ENCODE results near the gene ADAMTS1.

The ADAMTS1 gene

DNA sequence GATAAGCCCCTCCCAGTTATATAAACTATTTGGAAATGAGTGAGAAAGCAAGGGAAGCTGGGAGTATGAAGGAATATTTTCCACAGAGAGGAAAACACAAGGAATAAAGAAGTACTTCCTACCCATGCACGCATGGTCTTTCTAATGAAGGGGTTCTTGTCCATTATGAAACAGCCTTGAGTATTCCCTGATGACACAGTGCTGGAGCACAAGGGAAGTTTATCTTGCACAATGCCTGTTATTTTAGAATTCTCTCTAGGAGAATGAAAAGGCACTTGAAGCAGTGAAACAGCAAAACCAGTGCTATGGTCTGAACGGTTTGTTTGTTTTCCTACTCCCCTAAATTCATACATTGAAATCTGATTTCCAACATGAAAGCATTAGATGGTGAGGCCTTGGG lies 38.6 kb upstream of the ADAMTS1 start:
- TF ChIP-seq, protein P1, sequence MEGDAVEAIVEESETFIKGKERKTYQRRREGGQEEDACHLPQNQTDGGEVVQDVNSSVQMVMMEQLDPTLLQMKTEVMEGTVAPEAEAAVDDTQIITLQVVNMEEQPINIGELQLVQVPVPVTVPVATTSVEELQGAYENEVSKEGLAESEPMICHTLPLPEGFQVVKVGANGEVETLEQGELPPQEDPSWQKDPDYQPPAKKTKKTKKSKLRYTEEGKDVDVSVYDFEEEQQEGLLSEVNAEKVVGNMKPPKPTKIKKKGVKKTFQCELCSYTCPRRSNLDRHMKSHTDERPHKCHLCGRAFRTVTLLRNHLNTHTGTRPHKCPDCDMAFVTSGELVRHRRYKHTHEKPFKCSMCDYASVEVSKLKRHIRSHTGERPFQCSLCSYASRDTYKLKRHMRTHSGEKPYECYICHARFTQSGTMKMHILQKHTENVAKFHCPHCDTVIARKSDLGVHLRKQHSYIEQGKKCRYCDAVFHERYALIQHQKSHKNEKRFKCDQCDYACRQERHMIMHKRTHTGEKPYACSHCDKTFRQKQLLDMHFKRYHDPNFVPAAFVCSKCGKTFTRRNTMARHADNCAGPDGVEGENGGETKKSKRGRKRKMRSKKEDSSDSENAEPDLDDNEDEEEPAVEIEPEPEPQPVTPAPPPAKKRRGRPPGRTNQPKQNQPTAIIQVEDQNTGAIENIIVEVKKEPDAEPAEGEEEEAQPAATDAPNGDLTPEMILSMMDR (conservative IDR thresholded peaks at IDR 0.05; ENCODE audit: low read length) = no peak
- no peak for TF ChIP-seq EZH2phosphoT487 (IDR thresholded peaks at IDR 0.05; ENCODE audit: borderline replicate concordance)
- H4K20me1 ChIP-seq (ENCODE audit: insufficient read depth, low read length, poor library complexity, severe bottlenecking) = no peaks in the 10 kb centered on the region
- no peak overlapping the region for H2AFZ ChIP-seq (ENCODE audit: low read length)
- H3F3A ChIP-seq (ENCODE audit: low read depth) = no peaks in the 10 kb centered on the region
- H3K4me2 ChIP-seq (ENCODE audit: low read depth, low read length, poor library complexity, severe bottlenecking) = no peak overlapping the region
- H3K36me3 ChIP-seq (ENCODE audit: insufficient read depth, low read length) = no peaks in the 10 kb centered on the region
- H3K79me2 ChIP-seq (ENCODE audit: insufficient read depth, low read length) = no peaks in the 10 kb centered on the region
- no peaks in the 10 kb centered on the region for H3K4me1 ChIP-seq (ENCODE audit: insufficient read depth, low read length, poor library complexity, severe bottlenecking)
- no peaks in the 10 kb centered on the region for H3K27me3 ChIP-seq (ENCODE audit: insufficient read depth, low read length, poor library complexity, severe bottlenecking)
- H3K4me3 ChIP-seq (ENCODE audit: low read length, poor library complexity, severe bottlenecking) = no peak overlapping the region
- no peaks in the 10 kb centered on the region for H3K9me2 ChIP-seq (replicated peaks; ENCODE audit: low read depth, low read length)
- no peak overlapping the region for H3K9ac ChIP-seq (ENCODE audit: low read depth, low read length, poor library complexity, severe bottlenecking)
- H3K9me3 ChIP-seq (ENCODE audit: insufficient read depth, low read depth, low read length) = no peaks in the 10 kb centered on the region

DNA sequence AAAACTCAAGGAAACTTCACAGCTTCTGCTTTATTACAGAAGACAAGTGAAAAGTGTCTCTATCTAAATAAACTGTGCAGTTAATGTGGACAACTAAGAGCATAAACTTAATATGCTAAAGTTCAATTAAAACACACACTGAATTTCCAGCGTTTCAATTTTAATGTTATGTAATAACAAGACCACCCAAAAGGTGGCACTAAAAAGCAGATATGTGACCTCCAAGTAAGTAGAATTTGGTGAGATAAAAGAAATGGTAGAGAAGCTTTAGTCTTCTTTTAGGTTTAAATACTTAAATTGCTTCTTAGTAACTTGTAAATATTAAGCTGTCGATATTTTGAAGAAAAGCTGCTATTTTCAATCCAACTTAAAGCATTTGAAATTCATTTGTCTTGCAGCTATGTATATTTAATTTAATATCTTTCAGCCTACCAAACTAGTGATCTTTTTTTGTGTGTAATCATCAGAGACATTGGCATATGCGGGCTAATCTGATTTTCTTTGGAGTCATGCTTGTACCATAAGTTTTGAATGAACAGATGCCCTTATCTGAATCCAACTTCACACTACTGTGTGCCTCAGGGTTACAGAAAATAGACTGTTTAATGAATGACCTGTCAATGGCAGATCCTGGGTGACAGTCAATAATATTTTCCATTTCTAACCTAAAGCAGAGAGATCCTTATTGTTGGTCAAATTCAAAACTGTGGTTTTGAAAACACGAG lies 36.5 kb upstream of the ADAMTS1 start:
- H3F3A ChIP-seq (ENCODE audit: low read depth) = no peaks in the 10 kb centered on the region
- TF ChIP-seq, protein P1 (conservative IDR thresholded peaks at IDR 0.05; ENCODE audit: low read length) = peak; percentile 55
- no peak for TF ChIP-seq EZH2phosphoT487 (IDR thresholded peaks at IDR 0.05; ENCODE audit: borderline replicate concordance)
- H3K9me3 ChIP-seq (ENCODE audit: insufficient read depth, low read depth, low read length) = no peaks in the 10 kb centered on the region
- no peaks in the 10 kb centered on the region for H3K4me1 ChIP-seq (ENCODE audit: insufficient read depth, low read length, poor library complexity, severe bottlenecking)
- H3K4me3 ChIP-seq (ENCODE audit: low read length, poor library complexity, severe bottlenecking) = no peak overlapping the region
- H3K4me2 ChIP-seq (ENCODE audit: low read depth, low read length, poor library complexity, severe bottlenecking) = no peak overlapping the region
- H2AFZ ChIP-seq (ENCODE audit: low read length) = no peak overlapping the region
- no peaks in the 10 kb centered on the region for H3K79me2 ChIP-seq (ENCODE audit: insufficient read depth, low read length)
- no peak overlapping the region for H3K9ac ChIP-seq (ENCODE audit: low read depth, low read length, poor library complexity, severe bottlenecking)
- no peaks in the 10 kb centered on the region for H3K36me3 ChIP-seq (ENCODE audit: insufficient read depth, low read length)
- no peaks in the 10 kb centered on the region for H3K9me2 ChIP-seq (replicated peaks; ENCODE audit: low read depth, low read length)
- no peaks in the 10 kb centered on the region for H4K20me1 ChIP-seq (ENCODE audit: insufficient read depth, low read length, poor library complexity, severe bottlenecking)
- H3K27me3 ChIP-seq (ENCODE audit: insufficient read depth, low read length, poor library complexity, severe bottlenecking) = no peaks in the 10 kb centered on the region

DNA sequence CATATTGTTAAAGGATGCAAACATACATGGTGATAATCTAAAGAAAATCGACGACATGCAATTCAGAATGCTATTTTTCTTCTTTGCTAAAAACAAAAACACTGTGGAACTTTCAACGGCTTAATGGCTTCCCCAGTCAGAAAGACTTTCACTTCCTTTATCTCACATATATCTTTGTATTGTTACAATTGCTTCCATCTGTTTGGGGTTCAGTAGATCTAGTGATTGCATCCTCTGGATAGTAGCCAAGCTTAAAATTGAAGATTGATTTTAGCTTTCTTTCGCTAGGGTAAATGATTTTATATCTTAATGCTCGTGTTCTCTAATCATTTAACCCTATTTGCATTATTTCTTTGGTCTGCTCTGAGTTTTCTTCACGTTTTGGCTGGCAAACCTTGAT lies 31.8 kb upstream of the ADAMTS1 start:
- no peak overlapping the region for H2AFZ ChIP-seq (ENCODE audit: low read length)
- H3K79me2 ChIP-seq (ENCODE audit: insufficient read depth, low read length) = no peaks in the 10 kb centered on the region
- no peaks in the 10 kb centered on the region for H4K20me1 ChIP-seq (ENCODE audit: insufficient read depth, low read length, poor library complexity, severe bottlenecking)
- no peaks in the 10 kb centered on the region for H3K27me3 ChIP-seq (ENCODE audit: insufficient read depth, low read length, poor library complexity, severe bottlenecking)
- no peak overlapping the region for H3K4me2 ChIP-seq (ENCODE audit: low read depth, low read length, poor library complexity, severe bottlenecking)
- H3K36me3 ChIP-seq (ENCODE audit: insufficient read depth, low read length) = no peaks in the 10 kb centered on the region
- H3K4me1 ChIP-seq (ENCODE audit: insufficient read depth, low read length, poor library complexity, severe bottlenecking) = no peaks in the 10 kb centered on the region
- H3K9ac ChIP-seq (ENCODE audit: low read depth, low read length, poor library complexity, severe bottlenecking) = no peak overlapping the region
- H3K9me2 ChIP-seq (replicated peaks; ENCODE audit: low read depth, low read length) = no peaks in the 10 kb centered on the region
- H3K9me3 ChIP-seq (ENCODE audit: insufficient read depth, low read depth, low read length) = no peaks in the 10 kb centered on the region
- H3K4me3 ChIP-seq (ENCODE audit: low read length, poor library complexity, severe bottlenecking) = no peak overlapping the region
- TF ChIP-seq, protein P1 (conservative IDR thresholded peaks at IDR 0.05; ENCODE audit: low read length) = no peak
- no peak for TF ChIP-seq EZH2phosphoT487 (IDR thresholded peaks at IDR 0.05; ENCODE audit: borderline replicate concordance)
- no peaks in the 10 kb centered on the region for H3F3A ChIP-seq (ENCODE audit: low read depth)
